ENCODE measurements around the gene TMED4. TPM values are rescaled to one million over a fixed set of nuclear protein-coding genes. Genes with fewer than 3 reads are reported as not detected.

TMED4 gene
- total RNA-seq, 4 donors from 2014 or later, result 68.0 to 123 (median 102) TPM

DNA sequence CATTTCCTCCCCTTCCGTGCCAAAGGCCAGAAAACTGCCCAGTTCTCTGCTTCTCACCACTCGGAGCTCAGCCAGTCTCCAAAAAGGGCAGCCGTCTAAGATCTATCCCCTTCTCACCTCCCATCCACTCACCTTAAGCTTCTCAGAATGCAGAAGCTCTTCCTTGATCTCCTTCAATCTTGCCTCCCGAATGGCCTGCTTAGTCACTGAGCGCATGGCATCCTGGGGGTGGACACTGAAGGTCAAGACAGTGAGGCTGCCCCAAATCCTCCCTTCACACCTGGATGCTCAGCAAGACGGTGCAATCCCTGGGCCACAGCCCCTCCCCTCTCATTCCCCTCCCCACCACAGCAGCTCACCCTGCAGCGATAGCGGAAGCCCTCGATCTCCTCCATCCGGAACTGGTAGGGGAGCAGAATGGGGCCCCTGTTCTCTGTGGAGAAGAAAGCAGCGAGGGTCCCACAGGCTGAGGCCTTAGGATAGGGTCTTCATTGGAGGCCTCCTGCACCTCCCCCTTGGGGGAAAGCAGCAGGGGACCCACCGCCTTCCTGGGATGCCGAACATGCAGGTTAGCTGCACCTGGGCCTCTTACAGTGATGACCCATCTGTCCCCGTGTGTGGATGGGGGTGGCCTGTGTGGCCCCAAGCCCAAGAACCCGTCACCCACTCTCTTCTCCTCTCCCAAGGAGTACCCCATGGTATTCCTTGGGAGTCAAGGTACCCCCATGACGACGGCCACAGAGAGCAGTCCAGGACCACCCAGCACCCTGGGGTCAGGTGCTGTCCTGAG, 13.1 kb downstream of the TMED4 start:
- Histone ChIP-seq H3K4me3 (no peak overlapping the region), H3K4me1 (peaks cover 11 to 27% (median 12%) of the 10 kb centered on the region in 3 donors), H3K9me3 (no peaks in the 10 kb centered on the region), H3K36me3 (peaks cover 54 to 89% (median 55%) of the 10 kb centered on the region in 3 donors), H3K27ac (no peak overlapping the region), H3K27me3 (no peaks in the 10 kb centered on the region)
- intact Hi-C loops (cut with DNase I), result loop anchor here (5.0 to 10.0 kb wide), 2 partner anchors 82 to 334 kb away; no protein-coding TSS in a partner anchor
- 88% methylated on average over 6 to 11 of the region's 17 CpGs for WGBS, 2 donors
- no peak for TF ChIP-seq POLR2A (IDR thresholded peaks at IDR 0.05)
- TF ChIP-seq, protein P1, sequence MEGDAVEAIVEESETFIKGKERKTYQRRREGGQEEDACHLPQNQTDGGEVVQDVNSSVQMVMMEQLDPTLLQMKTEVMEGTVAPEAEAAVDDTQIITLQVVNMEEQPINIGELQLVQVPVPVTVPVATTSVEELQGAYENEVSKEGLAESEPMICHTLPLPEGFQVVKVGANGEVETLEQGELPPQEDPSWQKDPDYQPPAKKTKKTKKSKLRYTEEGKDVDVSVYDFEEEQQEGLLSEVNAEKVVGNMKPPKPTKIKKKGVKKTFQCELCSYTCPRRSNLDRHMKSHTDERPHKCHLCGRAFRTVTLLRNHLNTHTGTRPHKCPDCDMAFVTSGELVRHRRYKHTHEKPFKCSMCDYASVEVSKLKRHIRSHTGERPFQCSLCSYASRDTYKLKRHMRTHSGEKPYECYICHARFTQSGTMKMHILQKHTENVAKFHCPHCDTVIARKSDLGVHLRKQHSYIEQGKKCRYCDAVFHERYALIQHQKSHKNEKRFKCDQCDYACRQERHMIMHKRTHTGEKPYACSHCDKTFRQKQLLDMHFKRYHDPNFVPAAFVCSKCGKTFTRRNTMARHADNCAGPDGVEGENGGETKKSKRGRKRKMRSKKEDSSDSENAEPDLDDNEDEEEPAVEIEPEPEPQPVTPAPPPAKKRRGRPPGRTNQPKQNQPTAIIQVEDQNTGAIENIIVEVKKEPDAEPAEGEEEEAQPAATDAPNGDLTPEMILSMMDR (IDR thresholded peaks at IDR 0.05), result no peak
- DNase-seq, result no peak

DNA sequence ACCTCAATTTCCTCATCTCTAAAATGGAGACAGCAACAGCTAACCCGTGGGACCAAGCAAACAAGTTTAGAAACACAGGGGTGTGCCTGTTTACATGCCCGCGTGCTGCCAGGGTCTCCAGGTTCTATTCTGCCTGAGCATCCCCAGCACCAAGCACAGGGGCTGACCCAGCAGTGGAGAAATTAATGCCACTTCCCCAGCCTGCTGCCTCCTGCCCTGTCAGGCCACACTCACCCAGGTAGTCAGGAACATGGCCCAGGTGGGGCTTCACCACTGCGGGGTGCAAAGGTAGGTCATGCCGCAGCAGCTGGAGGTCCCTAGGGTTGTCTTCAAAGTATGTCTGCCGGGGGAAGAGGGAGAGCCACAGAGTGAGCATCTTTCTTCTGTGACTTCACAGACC, 14.1 kb downstream of the TMED4 start:
- Histone ChIP-seq H3K36me3 (peaks cover 54 to 99% (median 55%) of the 10 kb centered on the region in 3 donors), H3K27ac (no peak overlapping the region), H3K27me3 (no peaks in the 10 kb centered on the region), H3K4me1 (peaks cover 6 to 27% (median 10%) of the 10 kb centered on the region in 3 donors), H3K9me3 (no peaks in the 10 kb centered on the region), H3K4me3 (no peak overlapping the region)
- DNase-seq, result no peak
- WGBS, 2 donors, result 80 to 95% methylated on average over 2 to 6 of the region's 6 CpGs
- intact Hi-C loops (cut with DNase I), result loop anchor here (5.0 to 10.0 kb wide), 2 partner anchors 81 to 333 kb away; no protein-coding TSS in a partner anchor
- no peak for TF ChIP-seq POLR2A (IDR thresholded peaks at IDR 0.05)
- TF ChIP-seq, protein P1 (IDR thresholded peaks at IDR 0.05), result no peak

DNA sequence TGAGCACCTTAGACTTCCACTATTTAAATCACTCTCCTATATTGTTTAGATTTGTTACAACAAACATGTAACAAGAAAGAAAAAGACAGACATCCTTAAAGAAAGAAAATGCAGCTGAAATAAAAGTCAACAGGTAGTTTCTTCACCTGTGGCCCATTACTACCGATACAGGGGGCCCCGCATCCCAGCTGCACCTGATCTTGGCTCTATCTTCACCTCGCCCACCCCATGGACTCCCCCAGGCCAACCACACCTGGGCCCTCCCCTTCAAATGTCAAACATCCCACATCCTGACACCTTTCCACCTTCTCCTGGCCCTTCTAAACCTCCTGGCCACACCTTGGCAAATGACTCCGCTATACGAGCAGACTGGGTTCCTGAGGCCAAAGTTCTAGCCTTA, 15.4 kb downstream of the TMED4 start:
- Histone ChIP-seq H3K9me3 (no peaks in the 10 kb centered on the region), H3K36me3 (peaks cover 48 to 87% (median 48%) of the 10 kb centered on the region in 3 donors), H3K27me3 (no peaks in the 10 kb centered on the region), H3K4me1 (peaks cover 3 to 25% (median 7%) of the 10 kb centered on the region in 3 donors), H3K4me3 (no peak overlapping the region), H3K27ac (no peak overlapping the region)
- WGBS, 2 donors, result 83 to 90% methylated on average over 5 of the region's 5 CpGs
- intact Hi-C loops (cut with DNase I), result loop anchor here (5.0 to 10.0 kb wide), 2 partner anchors 79 to 332 kb away; no protein-coding TSS in a partner anchor
- TF ChIP-seq, protein P1 (IDR thresholded peaks at IDR 0.05), result no peak
- TF ChIP-seq POLR2A (IDR thresholded peaks at IDR 0.05), result no peak
- DNase-seq, result no peak

GRCh38 chr7:44565795-44566559, 16.1 kb downstream of the TMED4 start:
- Histone ChIP-seq H3K4me3 (no peak overlapping the region), H3K27me3 (no peaks in the 10 kb centered on the region), H3K9me3 (no peaks in the 10 kb centered on the region), H3K27ac (no peak overlapping the region), H3K36me3 (peaks cover 41 to 80% (median 43%) of the 10 kb centered on the region in 3 donors), H3K4me1 (peaks cover 3 to 28% (median 7%) of the 10 kb centered on the region in 3 donors)
- WGBS, 2 donors, result 75 to 84% methylated on average over 3 to 10 of the region's 16 CpGs
- no peak for TF ChIP-seq POLR2A (IDR thresholded peaks at IDR 0.05)
- TF ChIP-seq, protein P1 (IDR thresholded peaks at IDR 0.05), result peak in 1 of 6 experiments; percentile 17
- intact Hi-C loops (cut with DNase I), result loop anchor here (5.0 to 10.0 kb wide), 2 partner anchors 79 to 331 kb away; no protein-coding TSS in a partner anchor
- no peak for DNase-seq

All from esophagus squamous epithelium (tissue), 5 donors.